Erythroblast (primary cell): ENCODE results near the gene TMEFF2.

Experiments
- GATA1 ChIP-seq: IDR thresholded peaks from 2 replicates; pipeline ENCODE4 v1.6.1; 2011; ENCODE audit warnings: low read depth, mild to moderate bottlenecking, control low read depth, low read length, moderate library complexity
- POLR2A ChIP-seq: IDR thresholded peaks from 2 replicates; pipeline ENCODE4 v1.6.1; 2011; ENCODE audit warnings: mild to moderate bottlenecking, low read length

DNA sequence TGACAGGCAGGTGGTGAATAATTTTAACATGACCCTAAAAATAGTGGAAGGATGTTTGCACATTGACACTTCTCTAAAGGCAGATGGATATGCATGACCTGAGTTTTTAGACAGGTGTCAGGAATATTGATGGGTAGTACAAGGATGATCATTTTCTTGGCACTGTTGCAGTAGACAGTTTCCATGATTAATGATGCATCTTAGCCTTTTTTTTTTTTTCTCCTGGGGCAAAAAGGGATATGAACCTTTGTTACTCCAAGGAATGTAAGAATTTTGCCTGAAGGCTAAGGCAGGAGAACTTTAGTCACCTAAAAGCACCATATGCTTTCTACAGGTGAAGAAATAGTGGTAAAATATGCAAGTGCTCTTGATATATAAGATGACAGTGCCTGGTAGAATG lies 211.5 kb downstream of the TMEFF2 start:
- no peak for TF ChIP-seq POLR2A
- no peak for TF ChIP-seq GATA1
